ENCODE measurements around the gene ZNF160. TPM values are rescaled to one million over a fixed set of nuclear protein-coding genes. Genes with fewer than 3 reads are reported as not detected.
"Not testable (repeated sequence)": the region's sequence is repeated elsewhere in the genome, so short reads cannot be mapped to it uniquely, and the experiment has no call there.

Gene ZNF160
- total RNA-seq, 4 donors from 2014 or later = 38.9 to 65.7 (median 45.4) TPM

- no peak for DNase-seq (ENCODE audit: low spot score in 2 of 2)
- Histone ChIP-seq H3K27ac (peak overlapping the region in 1 of 4 donors; percentile 94), H3K4me3 (peak overlapping the region in 1 of 4 donors; percentile 87), H3K27me3 (no peaks in the 10 kb centered on the region), H3K9me3 (no peaks in the 10 kb centered on the region), H3K4me1 (peaks cover 0 to 42% (median 12%) of the 10 kb centered on the region in 4 donors), H3K36me3 (peaks cover 0 to 27% (median 0%) of the 10 kb centered on the region in 3 donors)
- 7 to 15% methylated on average over 1 of the region's 1 CpG for WGBS, 2 donors
- TF ChIP-seq CTCF (IDR thresholded peaks at IDR 0.05) = no peak
- no peak for TF ChIP-seq EP300 (IDR thresholded peaks at IDR 0.05)
- no peak for TF ChIP-seq POLR2A (IDR thresholded peaks at IDR 0.05)
Measured at GRCh38 chr19:53101518-53101917, 1.7 kb downstream of the ZNF160 start.

- Histone ChIP-seq H3K4me1 (peaks cover 0 to 38% (median 12%) of the 10 kb centered on the region in 4 donors), H3K36me3 (peaks cover 0 to 50% (median 0%) of the 10 kb centered on the region in 3 donors)
- H3K9me3 ChIP-seq; H3K27ac ChIP-seq; H3K4me3 ChIP-seq; DNase-seq (ENCODE audit: low spot score in 2 of 2); H3K27me3 ChIP-seq: not testable (repeated sequence)
- WGBS, 2 donors = 90 to 94% methylated on average over 14 of the region's 14 CpGs
Measured at GRCh38 chr19:53098570-53098969, 4.7 kb downstream of the ZNF160 start.

GRCh38 chr19:53096982-53097690 lies 6.1 kb downstream of the ZNF160 start:
- H3K4me3 ChIP-seq; H3K9me3 ChIP-seq; DNase-seq (ENCODE audit: low spot score in 2 of 2); H3K27ac ChIP-seq; H3K27me3 ChIP-seq: not testable (repeated sequence)
- Histone ChIP-seq H3K4me1 (peaks cover 0 to 31% (median 8%) of the 10 kb centered on the region in 4 donors), H3K36me3 (peaks cover 0 to 54% (median 0%) of the 10 kb centered on the region in 3 donors)
- WGBS, 2 donors = 73 to 76% methylated on average over 4 to 5 of the region's 10 CpGs

GRCh38 chr19:53096579-53096978 lies 6.6 kb downstream of the ZNF160 start:
- H3K27me3 ChIP-seq; H3K4me3 ChIP-seq; H3K27ac ChIP-seq; H3K9me3 ChIP-seq; DNase-seq (ENCODE audit: low spot score in 2 of 2): not testable (repeated sequence)
- Histone ChIP-seq H3K4me1 (peaks cover 0 to 26% (median 2%) of the 10 kb centered on the region in 4 donors), H3K36me3 (peaks cover 0 to 57% (median 0%) of the 10 kb centered on the region in 3 donors)
- WGBS, 2 donors = 54 to 55% methylated on average over 5 of the region's 6 CpGs

- H3K27ac ChIP-seq = no peak overlapping the region
- WGBS, 2 donors = 66 to 68% methylated on average over 29 of the region's 29 CpGs
- peaks cover 0 to 73% (median 6%) of the 10 kb centered on the region in 3 donors for H3K36me3 ChIP-seq
- no peaks in the 10 kb centered on the region for H3K9me3 ChIP-seq
- H3K27me3 ChIP-seq = no peaks in the 10 kb centered on the region
- TF ChIP-seq CTCF (IDR thresholded peaks at IDR 0.05) (no peak), POLR2A (IDR thresholded peaks at IDR 0.05) (no peak), EP300 (IDR thresholded peaks at IDR 0.05) (no peak)
- H3K4me1 ChIP-seq = peaks cover 0 to 16% (median 0%) of the 10 kb centered on the region in 4 donors
- no peak overlapping the region for H3K4me3 ChIP-seq
- no peak for DNase-seq (ENCODE audit: low spot score in 2 of 2)
Measured at GRCh38 chr19:53094754-53095575, 8.3 kb downstream of the ZNF160 start.

GRCh38 chr19:53092723-53093122 lies 10.5 kb downstream of the ZNF160 start:
- H3K4me1 ChIP-seq = peaks cover 0 to 6% (median 0%) of the 10 kb centered on the region in 4 donors
- no peak for DNase-seq (ENCODE audit: low spot score in 2 of 2)
- H3K4me3 ChIP-seq = no peak overlapping the region
- no peaks in the 10 kb centered on the region for H3K9me3 ChIP-seq
- no peaks in the 10 kb centered on the region for H3K27me3 ChIP-seq
- WGBS, 2 donors = 3 to 56% methylated on average over 1 of the region's 1 CpG
- H3K36me3 ChIP-seq = peaks cover 0 to 74% (median 8%) of the 10 kb centered on the region in 3 donors
- no peak for TF ChIP-seq EP300 (IDR thresholded peaks at IDR 0.05)
- TF ChIP-seq CTCF (IDR thresholded peaks at IDR 0.05) = no peak
- H3K27ac ChIP-seq = no peak overlapping the region
